Ovary (tissue), 9 donors: ENCODE data around the gene AMOTL2. TPM values are rescaled to one million over a fixed set of nuclear protein-coding genes. Genes with fewer than 3 reads are reported as not detected.

Experiments used
- DNase-seq, 5 donors: peaks; one replicate each; pipeline ENCODE4 v3.0.0-alpha.2; 2019 to 2020
- H3K27ac ChIP-seq, 2 donors: fragments of 200-600 bp; one replicate each; pipeline versions ENCODE4 v1.5.1 to v1.8.0; 2019 to 2022
- H3K27me3 ChIP-seq: fragments of 200-600 bp; one replicate; pipeline ENCODE4 v1.8.0; 2022
- H3K36me3 ChIP-seq: fragments of 200-600 bp; sonication (generic); one replicate; pipeline ENCODE4 v1.5.1; 2019
- H3K4me1 ChIP-seq: one replicate; pipeline ENCODE4 v1.8.1; 2013; ENCODE audit warnings: mild to moderate bottlenecking, moderate library complexity; ENCODE audit not compliant: insufficient read depth
- H3K4me3 ChIP-seq: fragments of 200-600 bp; sonication (generic); one replicate; pipeline ENCODE4 v1.5.1; 2017
- H3K9me3 ChIP-seq, 2 donors: fragments of 200-600 bp in 1 of 2; sonication (generic) in 1 of 2; one replicate each; pipeline versions ENCODE4 v1.5.1 to v1.8.1; 2013 to 2019; ENCODE audit warnings: mild to moderate bottlenecking in 1 of 2, moderate library complexity in 1 of 2
- EP300 ChIP-seq: sonication (generic); formaldehyde crosslinking; IDR thresholded peaks from one replicate; pipeline ENCODE4 v1.6.1; 2017; ENCODE audit warnings: antibody characterized with exemption
- POLR2A ChIP-seq: fragments of 450-650 bp; IDR thresholded peaks from one replicate; pipeline ENCODE4 v1.6.1; 2017; ENCODE audit warnings: antibody characterized with exemption, mild to moderate bottlenecking, moderate library complexity
- WGBS, 3 donors: extraction: QIAGEN DNeasy Blood & Tissue Kit in 1 of 3; methylation state at CpG; one replicate each; pipeline versions ENCODE4 v1.1.5 to v1.1.7; 2013 to 2017; 5-methylcytosine and 5-hydroxymethylcytosine counted together
- intact Hi-C, 4 donors: fragments of 100-400 bp; cut with DNase I; formaldehyde crosslinking; loops; one replicate each; pipeline versions ENCODE4 v1.11.0 to v1.15.1; 2022 to 2023
- polyA plus RNA-seq, 2 donors: library from polyadenylated mRNA; stranded (reverse); fragments of 200-250 nt in 1 of 2; fragments of 350-450 nt in 1 of 2; fragmentation: Illumina TruSeq in 1 of 2; extraction: RNeasy Lipid Tissue Mini Kit (QIAGEN cat#74804) in 1 of 2; gene quantifications; one replicate each; pipeline ENCODE4 v1.2.3, GENCODE V29; 2013 to 2014
- total RNA-seq, 7 donors: library from RNA; depleted of rRNA in 2 of 7; stranded (reverse); fragments of >200 nt in 2 of 7; fragmentation: NEBNext Ultra II Directional in 3 of 7; extraction: Animal tissue kit (Norgen Biotek cat#: 25700) in 3 of 7; gene quantifications; one replicate each; pipeline versions ENCODE4 v1.1.0 to v1.2.4, GENCODE V29; 2016 to 2023
- TF ChIP-seq, protein P1 (sequence below), 3 donors: fragments of 450-650 bp in 2 of 3; fragments of 200-600 bp in 1 of 3; IDR thresholded peaks; one replicate each; pipeline versions ENCODE4 v1.5.1 to v1.8.0; 2016 to 2022; ENCODE audit warnings: antibody characterized with exemption in 3 of 3, mild to moderate bottlenecking in 1 of 3
- donor health status: DM: no; HTN: no; CAD: no; lungs with moderate emphysema.
- donor health status: DM: no; HTN: no; CAD: no.
- donor health status: Bipolar disorder and iron deficiency.
- donor health status: DM: yes; HTN: yes; CAD: no.
- donor health status: DM: no; HTN: no; CAD: no.
- donor health status: DM: yes; HTN: yes; CAD: no.

AMOTL2 gene
- total and polyA plus RNA-seq, 9 donors = 20.5 to 60.4 (median 42.4) TPM

DNA sequence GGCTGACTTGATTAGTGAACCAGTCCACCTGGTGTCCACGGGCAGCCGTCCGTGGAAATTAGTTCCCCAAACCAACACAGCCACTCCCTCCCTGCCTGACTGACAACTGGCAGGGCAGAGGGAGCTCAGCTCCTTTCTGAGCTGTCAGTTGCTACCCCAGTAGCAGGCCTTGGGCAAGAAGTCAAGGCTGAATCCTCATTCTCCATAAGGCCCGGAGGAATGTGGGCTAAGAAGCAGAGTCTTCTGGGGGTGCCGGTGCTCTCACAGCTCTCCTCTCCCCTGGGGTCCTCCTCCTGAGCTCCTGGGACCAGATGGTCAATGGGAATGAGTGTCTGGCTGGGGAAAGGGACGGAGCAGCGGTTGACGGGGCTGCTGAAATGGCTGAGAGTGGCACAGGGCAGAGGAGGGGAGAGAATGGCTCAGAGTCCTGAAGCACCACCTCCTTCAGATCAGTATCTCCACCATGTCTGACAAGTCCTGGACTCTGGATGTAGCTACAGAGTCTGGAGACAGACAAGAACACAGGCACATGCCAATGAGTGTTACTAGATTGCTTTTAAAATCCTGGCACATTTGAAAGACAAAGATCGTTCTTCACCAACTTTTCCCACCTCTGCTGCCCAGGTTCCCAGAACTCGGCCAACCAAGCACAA lies 16.9 kb downstream of the AMOTL2 start:
- intact Hi-C loops = no loop called here

DNA sequence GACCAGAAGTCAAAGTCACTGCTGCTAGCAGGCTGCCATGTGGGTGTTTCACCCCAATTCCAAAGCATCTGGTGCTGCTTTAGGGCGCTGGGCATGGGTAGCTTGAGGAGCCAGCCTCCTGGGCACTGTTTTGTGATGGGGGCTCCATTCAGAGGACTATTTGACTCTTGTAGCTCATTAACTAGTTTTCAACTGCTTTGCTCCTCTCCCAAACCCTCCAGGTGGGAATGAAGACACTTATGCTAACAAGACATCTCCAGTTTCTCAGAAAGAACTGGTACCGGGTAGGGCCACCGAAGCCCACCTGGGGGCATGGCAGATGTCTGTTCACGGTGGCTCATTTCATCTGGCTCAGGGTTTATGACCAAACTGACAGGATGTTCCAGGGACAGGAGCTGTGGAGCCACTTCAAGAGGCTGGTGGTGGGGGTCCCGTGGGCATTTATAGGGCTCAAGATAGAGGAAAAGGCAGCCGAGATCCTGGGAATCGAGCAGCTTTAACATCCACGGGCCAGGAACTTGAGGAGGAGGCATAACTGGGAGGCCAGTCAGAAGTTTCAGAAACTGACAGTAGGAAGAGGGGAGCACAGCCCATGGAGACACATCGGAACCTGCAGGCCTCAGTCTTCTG lies 17.7 kb downstream of the AMOTL2 start:
- 80 to 86% (median 83%) methylated on average over 9 of the region's 9 CpGs for WGBS, 3 donors
- H3K4me1 ChIP-seq = peaks cover 33% of the 10 kb centered on the region
- H3K27ac ChIP-seq = peak overlapping the region; percentile 4 to 18
- no peaks in the 10 kb centered on the region for H3K9me3 ChIP-seq
- intact Hi-C loops = no loop called here
- no peak overlapping the region for H3K4me3 ChIP-seq
- no peaks in the 10 kb centered on the region for H3K27me3 ChIP-seq
- H3K36me3 ChIP-seq = no peaks in the 10 kb centered on the region
- TF ChIP-seq EP300 = no peak
- TF ChIP-seq, protein P1, sequence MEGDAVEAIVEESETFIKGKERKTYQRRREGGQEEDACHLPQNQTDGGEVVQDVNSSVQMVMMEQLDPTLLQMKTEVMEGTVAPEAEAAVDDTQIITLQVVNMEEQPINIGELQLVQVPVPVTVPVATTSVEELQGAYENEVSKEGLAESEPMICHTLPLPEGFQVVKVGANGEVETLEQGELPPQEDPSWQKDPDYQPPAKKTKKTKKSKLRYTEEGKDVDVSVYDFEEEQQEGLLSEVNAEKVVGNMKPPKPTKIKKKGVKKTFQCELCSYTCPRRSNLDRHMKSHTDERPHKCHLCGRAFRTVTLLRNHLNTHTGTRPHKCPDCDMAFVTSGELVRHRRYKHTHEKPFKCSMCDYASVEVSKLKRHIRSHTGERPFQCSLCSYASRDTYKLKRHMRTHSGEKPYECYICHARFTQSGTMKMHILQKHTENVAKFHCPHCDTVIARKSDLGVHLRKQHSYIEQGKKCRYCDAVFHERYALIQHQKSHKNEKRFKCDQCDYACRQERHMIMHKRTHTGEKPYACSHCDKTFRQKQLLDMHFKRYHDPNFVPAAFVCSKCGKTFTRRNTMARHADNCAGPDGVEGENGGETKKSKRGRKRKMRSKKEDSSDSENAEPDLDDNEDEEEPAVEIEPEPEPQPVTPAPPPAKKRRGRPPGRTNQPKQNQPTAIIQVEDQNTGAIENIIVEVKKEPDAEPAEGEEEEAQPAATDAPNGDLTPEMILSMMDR (IDR thresholded peaks at IDR 0.05) = no peak
- no peak for TF ChIP-seq POLR2A
- DNase-seq = no peak

More for the DNA sequence above, 16.9 kb downstream of the AMOTL2 start:
- H3K36me3 ChIP-seq = no peaks in the 10 kb centered on the region
- H3K4me1 ChIP-seq = peaks cover 33% of the 10 kb centered on the region
- peak overlapping the region in 1 of 2 donors; percentile 18 for H3K27ac ChIP-seq
- WGBS, 3 donors = 37 to 48% (median 47%) methylated on average over 9 to 10 of the region's 10 CpGs
- no peaks in the 10 kb centered on the region for H3K27me3 ChIP-seq
- TF ChIP-seq EP300 = no peak
- DNase-seq = peak in 1 of 5 donors; percentile 14
- no peaks in the 10 kb centered on the region for H3K9me3 ChIP-seq
- H3K4me3 ChIP-seq = no peak overlapping the region

DNA sequence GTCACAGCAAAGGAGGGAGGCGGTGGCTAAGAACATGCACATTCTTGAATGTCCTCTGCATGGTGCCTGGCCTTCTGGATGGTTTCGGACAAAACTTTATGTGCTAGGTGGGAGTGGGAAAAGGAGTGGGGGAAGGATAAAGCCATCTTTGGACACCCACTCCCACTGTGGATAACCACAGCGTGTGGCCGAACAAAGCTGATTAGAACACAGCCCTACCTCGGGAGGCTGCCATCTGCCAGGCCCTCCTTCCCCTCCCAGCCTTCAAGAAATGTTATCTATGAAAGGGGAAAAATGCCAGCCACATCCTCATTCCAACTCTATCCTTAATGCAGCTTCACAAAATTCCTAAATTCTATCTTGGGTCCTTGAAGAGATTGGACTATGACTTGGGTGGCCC lies 18.8 kb downstream of the AMOTL2 start:
- no peak for DNase-seq
- H3K36me3 ChIP-seq = no peaks in the 10 kb centered on the region
- TF ChIP-seq, protein P1 (IDR thresholded peaks at IDR 0.05) = no peak
- TF ChIP-seq POLR2A (no peak), EP300 (no peak)
- H3K9me3 ChIP-seq = no peaks in the 10 kb centered on the region
- H3K27ac ChIP-seq = no peak overlapping the region
- WGBS, 3 donors = 56 to 74% (median 64%) methylated on average over 5 of the region's 5 CpGs
- intact Hi-C loops = no loop called here
- peaks cover 30% of the 10 kb centered on the region for H3K4me1 ChIP-seq
- H3K27me3 ChIP-seq = no peaks in the 10 kb centered on the region
- no peak overlapping the region for H3K4me3 ChIP-seq

DNA sequence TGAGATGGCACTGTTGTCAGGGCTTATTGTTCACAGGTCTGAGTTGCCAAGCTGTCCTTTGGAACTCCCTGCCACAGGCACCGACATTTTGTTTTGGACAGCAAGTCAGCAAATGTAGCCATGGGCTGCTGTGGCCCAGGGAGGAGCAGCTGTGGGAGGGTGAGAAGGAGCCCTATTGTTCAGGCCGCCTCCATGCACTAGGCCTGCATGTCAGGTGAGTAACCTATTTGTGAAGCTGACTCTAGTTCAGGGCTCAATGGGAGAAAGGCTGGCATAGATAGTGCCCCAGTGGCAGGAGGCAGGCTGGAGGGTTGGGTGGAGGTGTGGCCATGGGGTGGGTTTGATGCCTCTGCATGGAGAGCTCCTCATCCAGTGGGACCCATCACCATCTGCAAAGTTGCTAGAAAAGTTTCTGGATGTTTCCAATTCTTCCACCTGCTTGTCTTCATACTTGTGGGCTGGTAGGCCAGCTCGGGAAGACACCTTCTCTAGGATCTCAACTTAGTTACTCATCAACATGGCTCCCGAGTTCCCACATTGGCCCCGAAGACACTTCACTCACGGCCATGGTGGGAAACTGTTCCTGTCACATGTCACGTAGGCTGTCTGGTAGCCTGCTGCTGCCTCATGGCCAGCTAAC lies 19.5 kb downstream of the AMOTL2 start:
- WGBS, 3 donors = 85 to 90% (median 89%) methylated on average over 7 of the region's 7 CpGs
- TF ChIP-seq, protein P1 (IDR thresholded peaks at IDR 0.05) = no peak
- TF ChIP-seq POLR2A (no peak), EP300 (no peak)
- intact Hi-C loops = no loop called here
- no peak overlapping the region for H3K4me3 ChIP-seq
- peaks cover 26% of the 10 kb centered on the region for H3K4me1 ChIP-seq
- no peaks in the 10 kb centered on the region for H3K9me3 ChIP-seq
- no peaks in the 10 kb centered on the region for H3K36me3 ChIP-seq
- no peak for DNase-seq
- H3K27ac ChIP-seq = no peak overlapping the region
- H3K27me3 ChIP-seq = no peaks in the 10 kb centered on the region
